Measurements from ENCODE around the gene MYO5B.
"Not testable (repeated sequence)": the region's sequence is repeated elsewhere in the genome, so short reads cannot be mapped to it uniquely, and the experiment has no call there.

Gene MYO5B

GRCh38 chr18:49910019-49910418 is 284.9 kb downstream of the MYO5B start:
- DNase-seq = no peak

DNA sequence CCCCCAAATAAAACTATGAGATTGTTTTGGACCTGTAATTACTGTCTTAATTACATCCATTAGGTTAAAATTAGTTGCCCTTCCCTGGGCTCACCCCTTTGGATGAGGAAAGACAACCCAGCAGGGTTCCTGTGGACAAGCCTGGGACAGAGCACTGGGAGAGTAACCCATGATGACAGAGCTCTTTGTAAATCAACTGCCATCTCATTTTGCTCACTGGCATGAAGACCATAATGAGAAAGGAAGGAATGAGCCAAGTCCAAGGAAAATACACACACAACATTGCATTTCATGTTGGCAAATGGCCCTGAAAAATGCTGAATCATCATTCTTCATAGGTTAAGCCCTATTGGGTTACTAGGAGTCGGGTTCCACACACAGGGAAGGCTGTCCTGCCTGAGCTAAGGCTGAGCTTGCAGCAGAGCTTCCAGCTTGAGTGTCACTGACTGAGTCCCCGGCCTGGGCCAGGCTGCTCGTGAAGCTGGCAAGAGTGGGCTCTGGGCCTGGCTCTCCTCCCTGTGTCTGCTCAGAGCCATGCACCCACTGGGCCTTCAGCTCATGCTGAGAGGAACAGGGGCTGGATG is 287.5 kb downstream of the MYO5B start:
- DNase-seq = peak; percentile 71

DNA sequence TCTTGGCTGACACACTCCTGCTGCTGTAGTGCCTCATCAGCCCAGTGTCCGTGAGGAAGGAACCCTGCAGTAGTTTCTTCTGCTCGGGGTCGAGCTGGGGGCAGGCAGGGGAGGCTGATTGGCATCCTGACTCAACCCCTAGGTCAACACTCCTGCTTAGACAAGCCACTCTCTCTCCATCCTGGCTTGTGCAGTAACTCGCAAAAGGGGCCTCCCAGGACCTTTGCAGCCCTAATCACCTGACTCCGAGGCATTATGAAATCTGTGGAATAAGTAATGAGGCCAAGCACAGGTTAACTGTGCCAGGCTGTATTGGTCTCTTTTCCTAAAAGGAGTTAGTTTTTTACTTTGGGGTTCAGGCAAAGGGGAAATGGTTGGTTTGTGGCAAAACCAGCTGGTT is 289.2 kb downstream of the MYO5B start:
- no peak for DNase-seq

DNA sequence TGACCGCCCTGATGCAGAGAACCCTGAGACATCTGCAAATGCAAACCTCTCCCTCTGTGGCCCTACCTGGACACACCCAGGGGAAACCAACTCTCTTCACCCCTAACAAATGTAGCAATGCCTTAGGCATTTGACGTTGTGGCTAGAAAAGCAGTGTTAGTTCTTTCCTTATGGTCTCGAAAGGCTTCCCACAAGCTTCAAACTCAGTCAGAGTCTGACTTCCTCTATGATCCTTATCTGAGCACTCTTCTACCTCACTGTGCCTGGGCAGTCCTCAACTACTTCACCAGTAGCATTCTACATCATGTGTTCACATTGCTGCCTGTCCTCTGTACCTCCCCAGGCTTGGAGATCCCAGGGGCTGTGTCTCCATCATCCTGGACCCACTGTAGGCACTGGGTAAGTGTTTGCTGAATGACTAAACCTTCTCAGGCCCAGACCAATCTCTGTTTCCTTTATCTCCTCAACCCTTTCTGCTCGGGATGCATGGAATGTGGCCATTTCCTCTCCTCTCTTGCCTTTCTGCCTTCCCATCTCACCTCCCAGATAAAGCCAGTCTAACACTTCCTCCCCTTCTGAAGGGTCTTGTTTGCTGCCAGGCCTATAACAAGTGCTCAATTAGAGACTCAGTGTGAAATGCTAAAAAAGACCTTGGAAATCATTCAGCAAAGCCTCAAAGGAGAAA is 289.9 kb downstream of the MYO5B start:
- no peak for DNase-seq

DNA sequence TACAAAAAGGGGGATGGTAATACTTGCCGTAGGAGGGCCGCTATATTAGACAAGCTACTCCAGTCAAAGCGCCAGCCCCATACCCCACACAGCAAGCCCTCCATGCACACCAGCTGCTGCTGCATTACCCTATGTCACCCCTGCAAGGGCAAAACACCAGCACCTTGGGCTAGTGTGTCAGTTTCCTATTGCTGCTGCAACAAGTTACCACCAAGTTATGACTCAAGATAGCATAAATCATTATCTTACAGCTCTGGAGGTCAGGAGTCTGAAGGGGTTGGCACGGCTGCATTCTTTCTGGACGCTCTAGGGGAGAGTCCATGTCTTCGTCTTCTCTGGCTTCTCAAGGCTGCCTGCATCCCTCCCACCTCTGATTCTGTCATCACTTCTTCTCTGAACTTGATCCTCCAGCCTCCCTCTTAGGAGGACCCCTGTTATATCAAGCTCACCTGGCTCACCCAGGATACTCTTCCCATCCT is 293.0 kb downstream of the MYO5B start:
- DNase-seq = no peak

DNA sequence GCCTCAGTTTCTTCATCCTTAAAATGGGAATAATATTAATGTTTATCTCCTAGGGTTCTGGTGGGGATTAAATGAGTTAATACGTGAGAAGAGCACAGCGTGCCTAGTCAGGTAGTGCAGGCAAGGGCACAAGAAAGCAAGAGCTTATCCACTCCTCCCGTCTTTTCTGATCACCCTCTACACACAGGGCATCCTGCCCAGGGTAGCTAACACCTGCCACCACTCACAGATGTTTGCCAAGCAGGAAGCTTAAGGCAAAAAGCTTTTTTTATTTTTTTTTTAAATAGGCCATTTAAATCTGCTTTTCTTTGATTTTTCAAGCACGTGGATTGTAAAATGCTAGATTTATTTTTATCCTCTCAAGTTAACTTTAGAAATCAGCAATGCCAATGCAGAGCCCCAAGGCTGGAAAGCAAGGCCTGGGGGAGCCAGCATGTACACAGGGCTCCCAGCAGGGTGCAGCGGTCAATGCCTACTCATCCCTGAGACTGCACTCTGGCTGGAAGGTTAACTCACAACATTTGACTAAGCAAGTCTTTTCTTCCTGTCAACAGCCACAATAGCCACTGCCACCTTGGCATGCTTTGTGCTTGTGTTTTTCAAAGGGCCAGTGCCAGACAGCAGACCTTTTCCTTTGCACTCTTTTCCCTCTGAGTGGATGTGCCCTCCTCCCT is 295.2 kb downstream of the MYO5B start:
- no peak for DNase-seq

DNA sequence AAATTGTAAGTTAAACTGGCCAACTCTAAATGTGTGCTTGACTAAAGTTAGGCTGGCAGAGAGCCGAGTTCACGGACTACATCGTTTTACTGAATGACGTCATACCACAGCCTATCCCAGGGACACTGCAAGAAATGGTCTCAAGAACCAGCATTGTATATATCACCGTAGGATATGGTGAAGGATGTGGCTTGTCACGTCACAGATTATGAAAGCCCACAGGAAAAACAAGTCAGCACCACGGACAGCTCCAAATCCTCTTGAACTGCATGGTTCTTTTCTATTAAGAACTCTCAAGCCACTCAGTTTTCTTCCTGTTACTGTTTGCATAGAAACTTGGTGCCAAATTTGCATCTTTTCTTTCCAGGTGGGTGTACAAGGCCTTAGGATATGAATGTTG is 296.5 kb downstream of the MYO5B start:
- no peak for DNase-seq

GRCh38 chr18:49894517-49895226 is 300.3 kb downstream of the MYO5B start:
- DNase-seq = no peak

DNA sequence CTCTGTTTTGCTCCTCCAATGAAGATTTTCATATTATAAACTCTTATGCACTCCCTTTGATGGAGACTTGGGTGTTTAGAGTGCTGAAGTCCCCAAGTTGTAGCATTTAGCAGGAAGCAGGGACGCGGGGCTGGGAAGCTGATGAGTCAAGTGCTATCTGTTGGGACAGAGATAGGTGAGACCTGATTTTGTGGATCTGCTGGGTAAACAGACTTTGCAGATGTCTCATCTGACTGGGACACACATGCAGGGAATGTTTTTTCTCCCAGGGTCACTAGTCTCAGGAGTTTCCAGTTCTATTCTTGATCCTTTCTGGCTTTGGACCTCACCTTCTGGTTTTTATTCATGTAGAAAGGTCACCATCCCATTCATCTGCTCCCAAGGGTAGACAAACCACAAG is 301.9 kb downstream of the MYO5B start:
- no peak for DNase-seq

DNA sequence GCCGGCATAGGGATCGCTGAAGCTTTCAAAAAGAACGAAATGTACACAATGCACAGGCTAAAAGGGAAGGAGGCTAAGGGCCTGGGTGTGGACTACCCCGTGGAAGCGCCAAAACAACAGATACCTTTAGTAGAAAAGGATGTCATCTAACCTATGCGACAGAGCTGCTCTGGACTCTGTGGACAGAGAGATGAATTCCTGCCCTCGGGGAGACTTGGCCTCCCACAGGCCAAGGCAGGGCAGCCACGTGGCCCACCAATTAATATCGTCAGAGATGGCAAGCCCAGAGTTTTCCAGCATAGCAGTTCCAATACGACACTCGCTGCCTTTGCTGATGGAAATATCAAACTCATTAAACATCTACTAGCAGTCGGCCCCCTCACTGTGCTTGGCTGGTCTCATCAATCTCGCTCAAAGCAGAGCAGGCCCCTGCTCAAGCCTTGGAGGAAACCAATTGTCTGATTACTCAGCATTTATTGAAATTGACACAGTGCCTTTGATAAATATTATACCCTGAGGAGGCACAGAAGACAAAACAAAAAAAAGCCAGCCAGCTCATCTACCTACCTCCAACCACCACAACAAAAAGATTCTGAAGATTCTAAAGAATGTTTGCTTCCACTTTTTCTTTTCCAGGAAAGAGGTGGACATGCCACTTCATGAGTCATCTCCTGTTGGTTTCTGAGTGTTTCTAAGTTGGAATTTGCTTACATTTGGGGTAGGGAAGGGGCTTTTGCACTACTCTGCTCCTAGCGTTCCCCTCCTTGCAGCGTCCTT is 302.6 kb downstream of the MYO5B start:
- no peak for DNase-seq

DNA sequence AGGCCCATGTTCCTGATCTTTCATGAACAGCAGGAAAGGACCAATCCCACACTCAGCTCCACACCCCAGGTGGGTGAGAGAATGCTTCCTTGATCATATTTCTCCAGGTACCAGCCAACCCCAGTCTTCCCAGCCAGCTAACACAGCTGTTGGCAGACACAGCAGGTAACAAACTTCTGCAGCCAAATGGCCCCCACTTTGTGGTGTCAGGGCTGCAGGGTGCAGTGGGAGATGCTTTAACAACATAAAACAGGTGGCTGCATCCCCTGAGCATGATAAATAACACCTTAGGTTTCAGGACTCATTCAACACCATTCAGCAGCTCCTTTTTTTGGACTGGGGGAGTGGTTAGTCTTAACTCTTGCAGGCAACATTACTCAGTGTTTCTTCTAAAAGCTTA is 304.9 kb downstream of the MYO5B start:
- no peak for DNase-seq

GRCh38 chr18:49889552-49889951 is 305.4 kb downstream of the MYO5B start:
- DNase-seq = not testable (repeated sequence)

GRCh38 chr18:49886891-49887764 is 307.8 kb downstream of the MYO5B start:
- no peak for DNase-seq

- DNase-seq = no peak
Observed at GRCh38 chr18:49884959-49885358, 310.0 kb downstream of the MYO5B start.

GRCh38 chr18:49884465-49884864 is 310.5 kb downstream of the MYO5B start:
- no peak for DNase-seq

DNA sequence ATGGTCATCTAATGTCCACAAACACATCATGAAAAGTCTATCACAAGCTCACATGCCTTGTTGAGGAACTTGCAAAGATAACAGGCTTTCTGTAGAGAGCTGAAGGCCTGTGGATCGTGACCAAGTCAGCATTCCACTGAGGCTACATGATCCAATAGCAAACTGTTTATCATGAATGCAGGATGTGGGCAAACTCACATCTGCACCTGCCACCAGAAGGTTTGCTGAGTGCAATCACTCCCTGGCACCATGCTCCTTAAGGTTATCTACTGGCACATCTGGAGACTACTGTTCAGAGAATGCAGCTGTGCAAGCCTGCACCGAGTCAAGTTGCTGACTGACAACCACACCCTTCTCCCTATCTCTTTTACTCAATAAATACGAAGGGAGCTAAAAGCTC is 314.3 kb downstream of the MYO5B start:
- DNase-seq = no peak

- peak; percentile 41 for DNase-seq
Observed at GRCh38 chr18:49879271-49879580, 315.7 kb downstream of the MYO5B start.

GRCh38 chr18:49878567-49879270 is 316.2 kb downstream of the MYO5B start:
- peak; percentile 41 for DNase-seq

- no peak for DNase-seq
Observed at GRCh38 chr18:49878015-49878414, 316.9 kb downstream of the MYO5B start.

GRCh38 chr18:49876536-49876935 is 318.4 kb downstream of the MYO5B start:
- no peak for DNase-seq

DNA sequence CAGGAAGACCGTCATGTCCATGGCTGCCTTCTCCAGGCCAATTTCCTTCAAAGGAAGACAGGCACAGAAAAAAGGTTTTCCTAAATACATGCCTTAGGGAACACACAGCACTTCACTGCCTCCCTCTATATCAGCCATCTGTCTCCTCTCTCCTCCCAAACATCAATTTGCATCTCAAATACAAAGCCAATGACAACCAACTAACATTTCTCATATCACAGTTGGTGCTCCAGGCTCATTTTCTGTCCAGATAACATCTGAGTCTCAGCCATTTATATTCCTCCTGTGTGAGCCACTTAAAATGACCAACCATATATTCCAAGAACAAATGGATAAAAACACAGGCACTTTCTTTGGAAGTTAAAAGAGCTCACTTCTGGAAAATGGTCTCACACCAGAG is 319.2 kb downstream of the MYO5B start:
- no peak for DNase-seq

Data from NCI-H446 treated with DMSO at 0.1 percent for 48 hours (cell line).